Measurements from ENCODE around the gene OGDH. TPM values are rescaled to one million over a fixed set of nuclear protein-coding genes. Genes with fewer than 3 reads are reported as not detected.

Gene OGDH
- total RNA-seq (ENCODE audit: unreplicated experiment) = 102 TPM
- long read RNA-seq, full-length matches to known transcripts = 5 of 22 reads
- long read RNA-seq, partial matches to known transcripts = 10 of 22 reads
- long read RNA-seq, other reads (novel, unspliced or antisense) = 7 of 22 reads

GRCh38 chr7:44606341-44607140 lies at the start of gene OGDH:
OGDH (plus strand) TSS chr7:44606627; CDS start chr7:44624344, 17,717 bp downstream.
- Mint-ChIP-seq H3K36me3 (ENCODE audit: unreplicated experiment) (no peaks in the 10 kb centered on the region), H3K27ac (ENCODE audit: unreplicated experiment) (peak within 1 kb of the TSS; percentile 99), H3K9me3 (ENCODE audit: unreplicated experiment) (peaks cover 14% of the 10 kb centered on the region), H3K4me3 (ENCODE audit: unreplicated experiment) (peak within 1 kb of the TSS; percentile 98), H3K4me1 (ENCODE audit: low read depth, unreplicated experiment) (peaks cover 5% of the 10 kb centered on the region), H3K27me3 (ENCODE audit: unreplicated experiment) (peaks cover 13% of the 10 kb centered on the region)
- TF ChIP-seq, protein P1, sequence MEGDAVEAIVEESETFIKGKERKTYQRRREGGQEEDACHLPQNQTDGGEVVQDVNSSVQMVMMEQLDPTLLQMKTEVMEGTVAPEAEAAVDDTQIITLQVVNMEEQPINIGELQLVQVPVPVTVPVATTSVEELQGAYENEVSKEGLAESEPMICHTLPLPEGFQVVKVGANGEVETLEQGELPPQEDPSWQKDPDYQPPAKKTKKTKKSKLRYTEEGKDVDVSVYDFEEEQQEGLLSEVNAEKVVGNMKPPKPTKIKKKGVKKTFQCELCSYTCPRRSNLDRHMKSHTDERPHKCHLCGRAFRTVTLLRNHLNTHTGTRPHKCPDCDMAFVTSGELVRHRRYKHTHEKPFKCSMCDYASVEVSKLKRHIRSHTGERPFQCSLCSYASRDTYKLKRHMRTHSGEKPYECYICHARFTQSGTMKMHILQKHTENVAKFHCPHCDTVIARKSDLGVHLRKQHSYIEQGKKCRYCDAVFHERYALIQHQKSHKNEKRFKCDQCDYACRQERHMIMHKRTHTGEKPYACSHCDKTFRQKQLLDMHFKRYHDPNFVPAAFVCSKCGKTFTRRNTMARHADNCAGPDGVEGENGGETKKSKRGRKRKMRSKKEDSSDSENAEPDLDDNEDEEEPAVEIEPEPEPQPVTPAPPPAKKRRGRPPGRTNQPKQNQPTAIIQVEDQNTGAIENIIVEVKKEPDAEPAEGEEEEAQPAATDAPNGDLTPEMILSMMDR (IDR thresholded peaks at IDR 0.05; ENCODE audit: partially characterized antibody, unreplicated experiment) = no peak
- peak; percentile 99 for DNase-seq

DNA sequence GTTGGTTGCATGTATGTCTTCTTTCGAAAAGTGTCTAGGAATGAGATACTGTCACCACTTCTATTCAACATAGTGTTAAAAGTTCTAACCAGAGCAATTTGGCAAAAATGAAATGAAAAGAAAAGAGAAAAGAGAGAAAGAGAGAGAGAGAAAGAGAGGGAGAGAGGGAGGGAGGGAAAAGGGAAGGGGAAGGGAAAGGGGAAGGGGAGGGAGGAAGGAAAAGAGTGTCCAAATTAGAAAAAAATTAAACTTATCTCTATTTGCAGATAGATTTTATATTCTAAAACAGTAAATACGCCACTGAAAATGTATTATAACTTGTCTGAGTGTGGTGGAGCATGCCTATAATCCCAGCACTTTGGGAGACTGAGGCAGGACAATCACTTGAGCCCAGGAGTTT lies 48.9 kb upstream of the OGDH start:
- Mint-ChIP-seq H3K9me3 (ENCODE audit: unreplicated experiment) (peaks cover 2% of the 10 kb centered on the region), H3K4me3 (ENCODE audit: unreplicated experiment) (no peak overlapping the region), H3K27me3 (ENCODE audit: unreplicated experiment) (no peaks in the 10 kb centered on the region), H3K4me1 (ENCODE audit: low read depth, unreplicated experiment) (peaks cover 5% of the 10 kb centered on the region), H3K27ac (ENCODE audit: unreplicated experiment) (no peak overlapping the region), H3K36me3 (ENCODE audit: unreplicated experiment) (no peaks in the 10 kb centered on the region)
- TF ChIP-seq, protein P1 (IDR thresholded peaks at IDR 0.05; ENCODE audit: partially characterized antibody, unreplicated experiment) = no peak
- DNase-seq = no peak

- peaks cover 2% of the 10 kb centered on the region for H3K27me3 Mint-ChIP-seq (ENCODE audit: unreplicated experiment)
- peaks cover 7% of the 10 kb centered on the region for H3K4me1 Mint-ChIP-seq (ENCODE audit: low read depth, unreplicated experiment)
- H3K36me3 Mint-ChIP-seq (ENCODE audit: unreplicated experiment) = no peaks in the 10 kb centered on the region
- no peak for DNase-seq
- no peak overlapping the region for H3K27ac Mint-ChIP-seq (ENCODE audit: unreplicated experiment)
- TF ChIP-seq, protein P1 (IDR thresholded peaks at IDR 0.05; ENCODE audit: partially characterized antibody, unreplicated experiment) = no peak
- H3K4me3 Mint-ChIP-seq (ENCODE audit: unreplicated experiment) = no peak overlapping the region
- H3K9me3 Mint-ChIP-seq (ENCODE audit: unreplicated experiment) = peaks cover 2% of the 10 kb centered on the region
Observed at GRCh38 chr7:44559485-44559884, 46.9 kb upstream of the OGDH start.

- TF ChIP-seq, protein P1 (IDR thresholded peaks at IDR 0.05; ENCODE audit: partially characterized antibody, unreplicated experiment) = no peak
- H3K9me3 Mint-ChIP-seq (ENCODE audit: unreplicated experiment) = peaks cover 2% of the 10 kb centered on the region
- no peak for DNase-seq
- H3K4me1 Mint-ChIP-seq (ENCODE audit: low read depth, unreplicated experiment) = peaks cover 18% of the 10 kb centered on the region
- no peak overlapping the region for H3K4me3 Mint-ChIP-seq (ENCODE audit: unreplicated experiment)
- no peak overlapping the region for H3K27ac Mint-ChIP-seq (ENCODE audit: unreplicated experiment)
- H3K36me3 Mint-ChIP-seq (ENCODE audit: unreplicated experiment) = no peaks in the 10 kb centered on the region
- peaks cover 2% of the 10 kb centered on the region for H3K27me3 Mint-ChIP-seq (ENCODE audit: unreplicated experiment)
Observed at GRCh38 chr7:44561481-44561880, 44.9 kb upstream of the OGDH start.

Measured in glutamatergic neuron (in vitro differentiated cells).